Gastroesophageal sphincter (tissue), 4 donors: Measurements from ENCODE around the gene BANP. TPM values are rescaled to one million over a fixed set of nuclear protein-coding genes. Genes with fewer than 3 reads are reported as not detected.
A peak's percentile ranks its signal among the peaks of the same experiment; 100 is the strongest.
"Not testable (repeated sequence)": the region's sequence is repeated elsewhere in the genome, so short reads cannot be mapped to it uniquely, and the experiment has no call there.

Experiments
- ATAC-seq: fragments of 150-250 bp; one replicate; pipeline ENCODE4 v1.9.1; 2016; ENCODE audit warnings: mild to moderate bottlenecking, moderate library complexity
- H3K27ac ChIP-seq, 4 donors: fragments of 200-600 bp; sonication (generic) in 3 of 4; 1 replicate in 3 of 4; 2 replicates in 1 of 4; pipeline ENCODE4 v1.5.1; 2016 to 2019
- H3K27me3 ChIP-seq: fragments of 200-600 bp; sonication (generic); one replicate; pipeline ENCODE4 v1.5.1; 2019
- H3K36me3 ChIP-seq, 2 donors: fragments of 200-600 bp; sonication (generic); one replicate each; pipeline ENCODE4 v1.5.1; 2019; ENCODE audit warnings: control low read depth in 1 of 2
- H3K4me1 ChIP-seq, 3 donors: fragments of 200-600 bp; sonication (generic); 1 replicate in 2 of 3; 2 replicates in 1 of 3; pipeline ENCODE4 v1.5.1; 2016 to 2019; ENCODE audit warnings: control low read depth in 2 of 3
- H3K4me3 ChIP-seq, 2 donors: fragments of 200-600 bp; sonication (generic); one replicate each; pipeline ENCODE4 v1.5.1; 2019; ENCODE audit warnings: mild to moderate bottlenecking in 1 of 2, moderate library complexity in 1 of 2
- H3K9me3 ChIP-seq, 3 donors: fragments of 200-600 bp; sonication (generic); one replicate each; pipeline ENCODE4 v1.5.1; 2017 to 2019; ENCODE audit warnings: control low read depth in 2 of 3
- CTCF ChIP-seq, 4 experiments: fragments of 200-600 bp in 2 of 4; fragments of 450-650 bp in 2 of 4; sonication (generic) in 1 of 4; IDR thresholded peaks; one replicate each; pipeline ENCODE4 v1.5.1; 2017 to 2019; ENCODE audit warnings: antibody characterized with exemption in 4 of 4, mild to moderate bottlenecking in 2 of 4, moderate library complexity in 2 of 4
- EP300 ChIP-seq: sonication (generic); formaldehyde crosslinking; IDR thresholded peaks from one replicate; pipeline ENCODE4 v1.6.1; 2017; ENCODE audit warnings: antibody characterized with exemption, mild to moderate bottlenecking
- POLR2A ChIP-seq, 2 donors: fragments of 450-650 bp; IDR thresholded peaks; one replicate each; pipeline ENCODE4 v1.6.1; 2017; ENCODE audit warnings: antibody characterized with exemption in 2 of 2, mild to moderate bottlenecking in 2 of 2, moderate library complexity in 1 of 2
- POLR2AphosphoS5 ChIP-seq: sonication (generic); formaldehyde crosslinking; IDR thresholded peaks from one replicate; pipeline ENCODE4 v1.6.1; 2017; ENCODE audit warnings: antibody characterized with exemption
- WGBS, 2 donors: methylation state at CpG; one replicate each; pipeline ENCODE4 v1.1.5; 2018; ENCODE audit warnings: low coverage in 1 of 2; 5-methylcytosine and 5-hydroxymethylcytosine counted together
- total RNA-seq, 4 donors: library from RNA; depleted of rRNA; stranded (reverse); fragments of >200 nt; gene quantifications; one replicate each; pipeline ENCODE4 v1.1.0, GENCODE V29; 2016

Gene BANP
- total RNA-seq, 4 donors from 2014 or later: 17.1 to 33.1 (median 24.2) TPM

DNA sequence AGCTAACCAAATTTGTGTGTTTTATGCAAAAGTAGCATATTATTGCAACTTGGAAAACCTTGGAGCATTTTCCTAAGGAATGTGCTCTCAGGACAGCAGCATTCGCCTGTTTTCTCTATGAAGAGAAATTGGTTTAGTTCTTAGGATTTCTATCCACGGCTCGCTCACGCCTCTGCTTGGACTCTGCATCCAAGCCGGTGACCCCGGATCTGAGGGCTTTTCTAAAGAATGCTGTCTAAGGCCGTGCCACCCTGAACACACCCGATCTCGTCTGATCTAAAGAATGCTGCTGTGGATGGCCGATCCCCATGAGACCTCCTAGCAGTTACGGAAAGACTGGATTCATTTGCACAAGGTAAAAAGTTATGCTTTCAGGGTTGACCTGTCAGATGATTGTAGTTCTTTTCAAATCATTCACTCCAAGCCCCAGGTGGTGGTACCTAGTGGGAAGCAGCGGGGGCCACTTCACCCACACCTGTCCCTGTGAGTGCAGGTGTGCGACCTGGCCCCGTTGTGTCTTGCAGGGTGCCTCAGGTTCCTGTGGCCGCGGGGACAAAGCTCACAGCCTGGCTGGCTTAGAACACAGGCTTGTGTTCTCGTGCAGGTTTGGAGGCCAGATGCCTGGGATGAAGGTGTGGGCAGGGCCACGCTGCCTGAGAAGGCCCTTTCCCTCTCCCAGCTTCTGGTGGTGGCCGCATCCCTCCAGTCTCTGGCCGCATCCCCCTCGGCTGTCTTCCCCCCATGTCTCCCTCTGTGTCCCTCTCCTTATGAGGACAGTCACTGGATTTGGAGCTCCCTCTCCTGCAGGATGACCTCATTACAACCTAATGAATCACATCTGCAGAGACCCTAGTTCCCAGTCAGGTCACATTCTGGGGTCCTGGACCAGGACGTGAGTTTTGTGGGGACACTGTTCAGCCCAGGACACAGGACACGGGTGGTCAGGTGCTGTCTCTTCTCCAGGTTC is 71.1 kb downstream of the BANP start:
- peaks cover 0 to 15% (median 0%) of the 10 kb centered on the region in 3 donors for H3K4me1 ChIP-seq
- H3K27me3 ChIP-seq: no peaks in the 10 kb centered on the region
- H3K27ac ChIP-seq: no peak overlapping the region
- no peak overlapping the region for H3K4me3 ChIP-seq
- no peaks in the 10 kb centered on the region for H3K9me3 ChIP-seq
- 60 to 80% methylated on average over 1 of the region's 23 CpGs for WGBS, 2 donors
- ATAC-seq: no peak
- peaks cover 0 to 47% of the 10 kb centered on the region in 2 donors for H3K36me3 ChIP-seq
- no peak for TF ChIP-seq CTCF (IDR thresholded peaks at IDR 0.05)

GRCh38 chr16:88023366-88023765 is 72.1 kb downstream of the BANP start:
- TF ChIP-seq EP300 (no peak), POLR2A (IDR thresholded peaks at IDR 0.05) (no peak), POLR2AphosphoS5 (no peak), CTCF (IDR thresholded peaks at IDR 0.05) (no peak)
- no peak for ATAC-seq
- H3K27me3 ChIP-seq: no peaks in the 10 kb centered on the region
- WGBS, 2 donors: no CpG with 5 or more reads among the region's 12 CpGs
- H3K27ac ChIP-seq: no peak overlapping the region
- peaks cover 0 to 15% (median 0%) of the 10 kb centered on the region in 3 donors for H3K4me1 ChIP-seq
- H3K9me3 ChIP-seq: no peaks in the 10 kb centered on the region
- H3K4me3 ChIP-seq: no peak overlapping the region
- H3K36me3 ChIP-seq: peaks cover 0 to 47% of the 10 kb centered on the region in 2 donors

- Histone ChIP-seq H3K27ac (no peak overlapping the region), H3K4me3 (no peak overlapping the region), H3K9me3 (no peaks in the 10 kb centered on the region), H3K36me3 (peaks cover 0 to 44% of the 10 kb centered on the region in 2 donors), H3K27me3 (no peaks in the 10 kb centered on the region), H3K4me1 (peaks cover 0 to 15% (median 0%) of the 10 kb centered on the region in 3 donors)
- WGBS, 2 donors: 85 to 100% methylated on average over 1 to 3 of the region's 16 CpGs
- TF ChIP-seq POLR2A (IDR thresholded peaks at IDR 0.05): no peak
- TF ChIP-seq EP300: no peak
- no peak for TF ChIP-seq POLR2AphosphoS5
- no peak for TF ChIP-seq CTCF (IDR thresholded peaks at IDR 0.05)
- ATAC-seq: no peak
Observed at GRCh38 chr16:88023786-88024185, 72.6 kb downstream of the BANP start.

DNA sequence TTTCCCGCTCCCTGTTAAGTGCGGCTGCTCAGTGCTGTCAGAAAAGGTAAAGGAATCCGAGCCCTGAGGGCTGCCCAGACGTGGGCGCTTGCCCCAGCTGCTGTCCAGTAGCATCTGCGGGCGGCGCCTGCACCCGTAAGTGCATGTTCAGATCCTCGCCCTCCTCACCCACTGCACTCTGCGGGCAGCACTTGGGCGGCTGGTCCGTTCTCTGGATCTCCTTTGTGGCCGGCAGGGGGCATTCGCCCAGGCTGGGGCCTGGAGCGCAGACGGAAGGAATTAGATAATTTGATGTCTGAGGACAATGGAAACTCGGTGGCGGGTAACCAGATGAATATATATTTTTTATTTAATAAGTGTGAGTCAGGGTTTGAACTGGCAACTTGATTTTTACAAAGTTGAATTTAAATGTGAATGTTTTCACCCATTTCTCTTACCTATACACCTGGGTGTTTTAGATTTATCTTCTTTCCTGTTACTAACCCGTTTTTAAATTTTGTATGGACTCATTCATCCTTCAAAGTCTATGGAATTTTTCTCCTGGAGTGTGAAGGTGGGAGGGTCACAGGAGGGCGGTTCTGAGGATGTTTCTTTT is 73.4 kb downstream of the BANP start:
- peaks cover 0 to 39% of the 10 kb centered on the region in 2 donors for H3K36me3 ChIP-seq
- not testable (repeated sequence) for H3K27me3 ChIP-seq, ATAC-seq, H3K9me3 ChIP-seq, H3K27ac ChIP-seq, H3K4me3 ChIP-seq
- TF ChIP-seq CTCF (IDR thresholded peaks at IDR 0.05): peak in 3 of 4 experiments; percentile 35 to 52 (median 49)
- WGBS, 2 donors: 63 to 67% methylated on average over 3 to 4 of the region's 21 CpGs
- H3K4me1 ChIP-seq: peaks cover 0 to 15% (median 0%) of the 10 kb centered on the region in 3 donors

- peak; percentile 82 for ATAC-seq
- H3K9me3 ChIP-seq, H3K27ac ChIP-seq, H3K27me3 ChIP-seq, H3K4me3 ChIP-seq, H3K4me1 ChIP-seq: not testable (repeated sequence)
- H3K36me3 ChIP-seq: peaks cover 0 to 35% of the 10 kb centered on the region in 2 donors
- 40 to 63% methylated on average over 2 to 6 of the region's 10 CpGs for WGBS, 2 donors
Observed at GRCh38 chr16:88025086-88025492, 73.9 kb downstream of the BANP start.

GRCh38 chr16:88025828-88026555 is 74.8 kb downstream of the BANP start:
- H3K27me3 ChIP-seq, H3K27ac ChIP-seq, ATAC-seq, H3K4me3 ChIP-seq, H3K9me3 ChIP-seq, H3K4me1 ChIP-seq: not testable (repeated sequence)
- 81 to 95% methylated on average over 5 to 8 of the region's 24 CpGs for WGBS, 2 donors
- peaks cover 0 to 32% of the 10 kb centered on the region in 2 donors for H3K36me3 ChIP-seq
